IPS-18c (cell line): ENCODE data around the gene VPS39.
"Not testable (repeated sequence)": the region's sequence is repeated elsewhere in the genome, so short reads cannot be mapped to it uniquely, and the experiment has no call there.

Experiments
- H3K4me3 ChIP-seq: 2 replicates; pipeline ENCODE4 v1.7.0; 2013; ENCODE audit warnings: low read depth, mild to moderate bottlenecking, low read length, moderate library complexity; ENCODE audit not compliant: insufficient read depth
- H3K9me3 ChIP-seq: one replicate; pipeline ENCODE4 v1.6.1; 2013; ENCODE audit warnings: mild to moderate bottlenecking, low read length, moderate library complexity; ENCODE audit not compliant: control insufficient read depth, insufficient read depth

VPS39 gene

GRCh38 chr15:42207674-42208579 lies at the start of gene VPS39:
VPS39 (minus strand) TSS chr15:42208304; CDS start chr15:42208153, 151 bp downstream.
- Histone ChIP-seq H3K9me3 (no peaks in the 10 kb centered on the region), H3K4me3 (peak within 1 kb of the TSS; percentile 99)

GRCh38 chr15:42253300-42253699 lies 45.2 kb upstream of the VPS39 start:
- Histone ChIP-seq H3K9me3 (peaks cover 16% of the 10 kb centered on the region), H3K4me3 (no peak overlapping the region)

GRCh38 chr15:42240823-42241222 lies 32.7 kb upstream of the VPS39 start:
- Histone ChIP-seq H3K4me3 (no peak overlapping the region), H3K9me3 (peaks cover 2% of the 10 kb centered on the region)

GRCh38 chr15:42239528-42240182 lies 31.6 kb upstream of the VPS39 start:
- peaks cover 2% of the 10 kb centered on the region for H3K9me3 ChIP-seq
- H3K4me3 ChIP-seq, result no peak overlapping the region

GRCh38 chr15:42233107-42233506 lies 25.0 kb upstream of the VPS39 start:
- Histone ChIP-seq H3K9me3 (no peaks in the 10 kb centered on the region), H3K4me3 (no peak overlapping the region)

GRCh38 chr15:42232606-42233005 lies 24.5 kb upstream of the VPS39 start:
- Histone ChIP-seq H3K4me3 (no peak overlapping the region), H3K9me3 (no peaks in the 10 kb centered on the region)

- Histone ChIP-seq H3K4me3 (no peak overlapping the region), H3K9me3 (no peaks in the 10 kb centered on the region)
Observed at GRCh38 chr15:42231088-42231487, 23.0 kb upstream of the VPS39 start.

GRCh38 chr15:42228981-42229380 lies 20.9 kb upstream of the VPS39 start:
- H3K4me3 ChIP-seq, result not testable (repeated sequence)

GRCh38 chr15:42228036-42228435 lies 19.9 kb upstream of the VPS39 start:
- H3K4me3 ChIP-seq, result no peak overlapping the region
- no peaks in the 10 kb centered on the region for H3K9me3 ChIP-seq

More at GRCh38 chr15:42228981-42229380, 20.9 kb upstream of the VPS39 start:
- H3K9me3 ChIP-seq, result not testable (repeated sequence)

GRCh38 chr15:42226648-42227047 lies 18.5 kb upstream of the VPS39 start:
- no peaks in the 10 kb centered on the region for H3K9me3 ChIP-seq
- H3K4me3 ChIP-seq, result no peak overlapping the region

GRCh38 chr15:42220216-42220615 lies 12.1 kb upstream of the VPS39 start:
- Histone ChIP-seq H3K9me3 (no peaks in the 10 kb centered on the region), H3K4me3 (no peak overlapping the region)

- Histone ChIP-seq H3K4me3 (no peak overlapping the region), H3K9me3 (no peaks in the 10 kb centered on the region)
Observed at GRCh38 chr15:42218953-42219592, 11.0 kb upstream of the VPS39 start.

GRCh38 chr15:42217568-42217967 lies 9.5 kb upstream of the VPS39 start:
- no peaks in the 10 kb centered on the region for H3K9me3 ChIP-seq
- H3K4me3 ChIP-seq, result no peak overlapping the region

GRCh38 chr15:42215913-42216829 lies 8.1 kb upstream of the VPS39 start:
- no peak overlapping the region for H3K4me3 ChIP-seq
- no peaks in the 10 kb centered on the region for H3K9me3 ChIP-seq

- Histone ChIP-seq H3K4me3 (no peak overlapping the region), H3K9me3 (no peaks in the 10 kb centered on the region)
Observed at GRCh38 chr15:42214600-42214999, 6.5 kb upstream of the VPS39 start.

GRCh38 chr15:42213511-42213910 lies 5.4 kb upstream of the VPS39 start:
- H3K4me3 ChIP-seq, result no peak overlapping the region
- H3K9me3 ChIP-seq, result no peaks in the 10 kb centered on the region

- Histone ChIP-seq H3K9me3 (no peaks in the 10 kb centered on the region), H3K4me3 (no peak overlapping the region)
Observed at GRCh38 chr15:42210696-42211095, 2.6 kb upstream of the VPS39 start.
